ENCODE results near the gene ARSD. TPM values are rescaled to one million over a fixed set of nuclear protein-coding genes. Genes with fewer than 3 reads are reported as not detected.

Gene ARSD
- total RNA-seq, 1 donor from 2014 or later: 7.3 TPM

- TF ChIP-seq EZH2 (IDR thresholded peaks at IDR 0.05; ENCODE audit: insufficient read depth, low read length): no peak
- TF ChIP-seq, protein P1, sequence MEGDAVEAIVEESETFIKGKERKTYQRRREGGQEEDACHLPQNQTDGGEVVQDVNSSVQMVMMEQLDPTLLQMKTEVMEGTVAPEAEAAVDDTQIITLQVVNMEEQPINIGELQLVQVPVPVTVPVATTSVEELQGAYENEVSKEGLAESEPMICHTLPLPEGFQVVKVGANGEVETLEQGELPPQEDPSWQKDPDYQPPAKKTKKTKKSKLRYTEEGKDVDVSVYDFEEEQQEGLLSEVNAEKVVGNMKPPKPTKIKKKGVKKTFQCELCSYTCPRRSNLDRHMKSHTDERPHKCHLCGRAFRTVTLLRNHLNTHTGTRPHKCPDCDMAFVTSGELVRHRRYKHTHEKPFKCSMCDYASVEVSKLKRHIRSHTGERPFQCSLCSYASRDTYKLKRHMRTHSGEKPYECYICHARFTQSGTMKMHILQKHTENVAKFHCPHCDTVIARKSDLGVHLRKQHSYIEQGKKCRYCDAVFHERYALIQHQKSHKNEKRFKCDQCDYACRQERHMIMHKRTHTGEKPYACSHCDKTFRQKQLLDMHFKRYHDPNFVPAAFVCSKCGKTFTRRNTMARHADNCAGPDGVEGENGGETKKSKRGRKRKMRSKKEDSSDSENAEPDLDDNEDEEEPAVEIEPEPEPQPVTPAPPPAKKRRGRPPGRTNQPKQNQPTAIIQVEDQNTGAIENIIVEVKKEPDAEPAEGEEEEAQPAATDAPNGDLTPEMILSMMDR (IDR thresholded peaks at IDR 0.05; ENCODE audit: insufficient read depth, low read depth, low read length): no peak
- Histone ChIP-seq H3K9me3 (ENCODE audit: insufficient read depth, low read depth, low read length) (no peaks in the 10 kb centered on the region), H3K79me2 (ENCODE audit: insufficient read depth, low read length) (no peaks in the 10 kb centered on the region), H3K27ac (ENCODE audit: low read depth, low read length) (no peak overlapping the region), H3K27me3 (ENCODE audit: insufficient read depth, low read length) (no peaks in the 10 kb centered on the region), H4K20me1 (ENCODE audit: insufficient read depth, low read length) (no peaks in the 10 kb centered on the region), H3K9ac (ENCODE audit: low read length) (no peak overlapping the region), H3K4me1 (ENCODE audit: insufficient read depth, low read length) (no peaks in the 10 kb centered on the region), H3K4me2 (ENCODE audit: low read length) (no peak overlapping the region), H3K4me3 (ENCODE audit: insufficient read depth, low read depth, low read length) (no peak overlapping the region), H3K36me3 (ENCODE audit: insufficient read depth, low read length) (no peaks in the 10 kb centered on the region), H2AFZ (ENCODE audit: low read depth, low read length) (no peak overlapping the region)
- H3K9me3 Mint-ChIP-seq (ENCODE audit: unreplicated experiment): no peaks in the 10 kb centered on the region
- no peak for FAIRE-seq
- no peak for DNase-seq (ENCODE audit: low read depth)
- H3K27me3 Mint-ChIP-seq (ENCODE audit: low read depth, unreplicated experiment): no peaks in the 10 kb centered on the region
- no peak overlapping the region for H3K27ac Mint-ChIP-seq (ENCODE audit: unreplicated experiment)
- no peaks in the 10 kb centered on the region for H3K4me1 Mint-ChIP-seq (ENCODE audit: low read depth, unreplicated experiment)
- no peaks in the 10 kb centered on the region for H3K36me3 Mint-ChIP-seq (ENCODE audit: low read depth, unreplicated experiment)
- no peak overlapping the region for H3K4me3 Mint-ChIP-seq (ENCODE audit: unreplicated experiment)
These were observed 54.0 kb downstream of the ARSD start for GRCh38 chrX:2875136-2875481.

GRCh38 chrX:2874222-2875135 is 54.7 kb downstream of the ARSD start:
- H3K9ac ChIP-seq (ENCODE audit: low read length): no peak overlapping the region
- H4K20me1 ChIP-seq (ENCODE audit: insufficient read depth, low read length): no peaks in the 10 kb centered on the region
- Mint-ChIP-seq H3K36me3 (ENCODE audit: low read depth, unreplicated experiment) (no peaks in the 10 kb centered on the region), H3K4me1 (ENCODE audit: low read depth, unreplicated experiment) (no peaks in the 10 kb centered on the region), H3K4me3 (ENCODE audit: unreplicated experiment) (no peak overlapping the region), H3K9me3 (ENCODE audit: unreplicated experiment) (no peaks in the 10 kb centered on the region), H3K27ac (ENCODE audit: unreplicated experiment) (no peak overlapping the region), H3K27me3 (ENCODE audit: low read depth, unreplicated experiment) (no peaks in the 10 kb centered on the region)
- H3K4me2 ChIP-seq (ENCODE audit: low read length): no peak overlapping the region
- no peaks in the 10 kb centered on the region for H3K4me1 ChIP-seq (ENCODE audit: insufficient read depth, low read length)
- H3K36me3 ChIP-seq (ENCODE audit: insufficient read depth, low read length): no peaks in the 10 kb centered on the region
- no peaks in the 10 kb centered on the region for H3K79me2 ChIP-seq (ENCODE audit: insufficient read depth, low read length)
- H3K27ac ChIP-seq (ENCODE audit: low read depth, low read length): no peak overlapping the region
- H3K27me3 ChIP-seq (ENCODE audit: insufficient read depth, low read length): no peaks in the 10 kb centered on the region
- no peak overlapping the region for H3K4me3 ChIP-seq (ENCODE audit: insufficient read depth, low read depth, low read length)
- no peak for DNase-seq (ENCODE audit: low read depth)
- peak; percentile 64 for FAIRE-seq
- TF ChIP-seq, protein P1 (IDR thresholded peaks at IDR 0.05; ENCODE audit: insufficient read depth, low read depth, low read length): no peak
- TF ChIP-seq EZH2 (IDR thresholded peaks at IDR 0.05; ENCODE audit: insufficient read depth, low read length): no peak
- no peak overlapping the region for H2AFZ ChIP-seq (ENCODE audit: low read depth, low read length)
- H3K9me3 ChIP-seq (ENCODE audit: insufficient read depth, low read depth, low read length): no peaks in the 10 kb centered on the region
